ENCODE results near the gene CYTH1. TPM values are rescaled to one million over a fixed set of nuclear protein-coding genes. Genes with fewer than 3 reads are reported as not detected.

CYTH1 gene, protein sequence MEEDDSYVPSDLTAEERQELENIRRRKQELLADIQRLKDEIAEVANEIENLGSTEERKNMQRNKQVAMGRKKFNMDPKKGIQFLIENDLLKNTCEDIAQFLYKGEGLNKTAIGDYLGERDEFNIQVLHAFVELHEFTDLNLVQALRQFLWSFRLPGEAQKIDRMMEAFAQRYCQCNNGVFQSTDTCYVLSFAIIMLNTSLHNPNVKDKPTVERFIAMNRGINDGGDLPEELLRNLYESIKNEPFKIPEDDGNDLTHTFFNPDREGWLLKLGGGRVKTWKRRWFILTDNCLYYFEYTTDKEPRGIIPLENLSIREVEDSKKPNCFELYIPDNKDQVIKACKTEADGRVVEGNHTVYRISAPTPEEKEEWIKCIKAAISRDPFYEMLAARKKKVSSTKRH
- total RNA-seq (100 to 1,000 TPM; 119 to 169 (median 138) TPM), polyA plus RNA-seq (100 to 1,000 TPM in 1 of 3 donors, 10 to 100 TPM in 2; 66.9 to 102 (median 79.4) TPM)
- long read RNA-seq, donor 1, full-length matches to known transcripts: 21 of 26 reads
- long read RNA-seq, donor 1, partial matches to known transcripts: 5 of 26 reads
- long read RNA-seq, donor 1, other reads (novel, unspliced or antisense): 0 of 26 reads
- long read RNA-seq, donor 2, full-length matches to known transcripts: 14 of 14 reads
- long read RNA-seq, donor 2, partial matches to known transcripts: 0 of 14 reads
- long read RNA-seq, donor 2, other reads (novel, unspliced or antisense): 0 of 14 reads

DNA sequence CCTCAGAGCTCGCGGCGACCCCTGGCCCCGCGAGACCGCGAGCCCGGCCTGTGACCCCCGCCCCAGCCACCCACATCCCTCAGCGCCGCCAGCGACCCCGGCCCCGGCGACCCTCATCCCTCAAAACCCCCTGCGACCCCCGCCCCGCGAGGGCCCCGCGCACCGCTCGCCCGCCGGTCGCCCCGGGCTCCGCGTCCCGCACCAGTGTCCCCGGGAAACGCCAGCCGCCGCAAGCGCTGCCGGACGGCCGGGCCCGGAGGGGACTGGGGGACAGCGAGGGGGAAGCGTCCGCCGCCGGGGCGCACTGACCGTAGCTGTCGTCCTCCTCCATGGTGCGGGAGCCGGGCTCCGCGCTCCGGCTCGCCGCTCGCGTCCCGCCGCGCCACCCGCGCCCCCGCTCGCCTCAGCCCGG is at the start of gene CYTH1:
CYTH1 (minus strand) TSS at position 381 of the 412 bp plus-strand sequence; CDS start at position 331, 50 bp downstream.
- H3K4me1 ChIP-seq: peaks cover 47 to 80% (median 63%) of the 10 kb centered on the region in 6 donors
- 0 to 2% (median 1%) methylated on average over 11 to 64 of the region's 64 CpGs for WGBS, 5 donors
- no peak for DNase-seq
- no peaks in the 10 kb centered on the region for H3K27me3 ChIP-seq (replicated peaks in 1 of 7)
- intact Hi-C loops (cut with DNase I; ENCODE audit: low total_unique reads): loop anchor here (5.0 kb wide), 1 partner anchor 35 kb away; no protein-coding TSS in a partner anchor
- H3K27ac ChIP-seq: peak within 1 kb of the TSS; percentile 86 to 99 (median 98)
- no peaks in the 10 kb centered on the region for H3K9me3 ChIP-seq
- H3K4me3 ChIP-seq: peak within 1 kb of the TSS; percentile 67 to 94 (median 83)
- H3K36me3 ChIP-seq: no peaks in the 10 kb centered on the region
- TF ChIP-seq POLR2A (IDR thresholded peaks at IDR 0.05) (peak in 1 of 3 donors; percentile 41), POLR2AphosphoS5 (IDR thresholded peaks at IDR 0.05) (no peak)
- TF ChIP-seq, protein P1, sequence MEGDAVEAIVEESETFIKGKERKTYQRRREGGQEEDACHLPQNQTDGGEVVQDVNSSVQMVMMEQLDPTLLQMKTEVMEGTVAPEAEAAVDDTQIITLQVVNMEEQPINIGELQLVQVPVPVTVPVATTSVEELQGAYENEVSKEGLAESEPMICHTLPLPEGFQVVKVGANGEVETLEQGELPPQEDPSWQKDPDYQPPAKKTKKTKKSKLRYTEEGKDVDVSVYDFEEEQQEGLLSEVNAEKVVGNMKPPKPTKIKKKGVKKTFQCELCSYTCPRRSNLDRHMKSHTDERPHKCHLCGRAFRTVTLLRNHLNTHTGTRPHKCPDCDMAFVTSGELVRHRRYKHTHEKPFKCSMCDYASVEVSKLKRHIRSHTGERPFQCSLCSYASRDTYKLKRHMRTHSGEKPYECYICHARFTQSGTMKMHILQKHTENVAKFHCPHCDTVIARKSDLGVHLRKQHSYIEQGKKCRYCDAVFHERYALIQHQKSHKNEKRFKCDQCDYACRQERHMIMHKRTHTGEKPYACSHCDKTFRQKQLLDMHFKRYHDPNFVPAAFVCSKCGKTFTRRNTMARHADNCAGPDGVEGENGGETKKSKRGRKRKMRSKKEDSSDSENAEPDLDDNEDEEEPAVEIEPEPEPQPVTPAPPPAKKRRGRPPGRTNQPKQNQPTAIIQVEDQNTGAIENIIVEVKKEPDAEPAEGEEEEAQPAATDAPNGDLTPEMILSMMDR (IDR thresholded peaks at IDR 0.05 in 8 of 11, conservative IDR thresholded peaks at IDR 0.05 in 3 of 11): no peak

DNA sequence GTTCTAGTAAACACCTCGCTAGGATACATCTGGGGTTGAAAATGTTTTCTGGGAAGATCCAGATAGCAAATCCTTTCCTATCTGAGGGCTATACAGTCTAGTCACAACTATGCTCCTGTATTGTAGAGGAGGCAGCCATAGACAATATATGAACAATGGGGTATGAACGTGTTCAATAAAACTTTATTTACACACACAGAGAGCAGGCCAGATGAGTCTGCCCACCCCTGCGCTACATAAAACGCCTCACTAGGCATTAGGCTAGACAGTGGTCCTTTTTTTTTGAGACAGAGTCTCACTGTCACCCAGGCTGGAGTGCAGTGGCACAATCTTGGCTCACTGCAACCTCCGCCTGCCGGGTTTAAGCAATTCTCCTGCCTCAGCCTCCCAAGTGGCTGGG is 47.4 kb upstream of the CYTH1 start:
- Histone ChIP-seq H3K27me3 (replicated peaks in 1 of 7) (no peaks in the 10 kb centered on the region), H3K4me1 (peaks cover 0 to 30% (median 11%) of the 10 kb centered on the region in 6 donors), H3K4me3 (no peak overlapping the region), H3K9me3 (no peaks in the 10 kb centered on the region), H3K36me3 (peaks cover 10 to 100% (median 96%) of the 10 kb centered on the region in 6 donors), H3K27ac (no peak overlapping the region)
- TF ChIP-seq POLR2AphosphoS5 (IDR thresholded peaks at IDR 0.05) (no peak), POLR2A (IDR thresholded peaks at IDR 0.05) (no peak)
- TF ChIP-seq, protein P1 (IDR thresholded peaks at IDR 0.05 in 8 of 11, conservative IDR thresholded peaks at IDR 0.05 in 3 of 11): no peak
- 93 to 99% (median 96%) methylated on average over 6 of the region's 6 CpGs for WGBS, 5 donors
- DNase-seq: no peak
- intact Hi-C loops (cut with DNase I; ENCODE audit: low total_unique reads): no loop called here

DNA sequence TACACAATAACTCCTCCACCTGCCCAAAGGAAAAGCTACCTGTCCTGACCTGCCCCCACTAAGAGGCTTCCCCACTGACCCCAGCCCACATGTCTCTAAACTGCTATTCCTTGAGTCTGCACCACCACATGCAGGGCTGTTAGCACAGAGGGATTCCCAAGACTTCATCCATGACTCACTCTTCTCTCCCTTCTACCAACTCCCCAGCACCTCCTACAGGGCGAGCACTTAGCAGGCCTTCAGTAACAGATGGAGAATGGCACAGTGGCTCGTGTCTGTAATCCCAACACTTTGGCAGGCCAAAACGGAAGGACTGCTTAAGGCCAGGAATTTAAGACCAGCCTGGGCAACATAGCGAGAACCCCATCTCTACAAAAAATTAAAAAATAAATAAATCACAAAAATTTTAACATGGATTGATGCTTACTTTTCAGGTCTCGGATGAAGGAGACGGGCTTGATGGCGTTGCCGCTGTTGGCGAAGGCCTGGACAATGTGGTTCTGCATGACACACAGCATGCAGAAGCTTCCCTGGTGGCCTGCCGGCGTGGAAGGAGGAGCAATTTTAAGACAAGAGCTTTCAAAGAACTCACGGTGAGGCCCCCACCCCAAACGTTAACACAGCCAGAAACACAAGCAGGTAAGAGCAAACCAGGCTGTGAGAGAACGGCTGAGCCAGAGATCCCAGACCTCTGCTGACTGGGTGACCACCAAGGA is 46.6 kb upstream of the CYTH1 start:
- no peak overlapping the region for H3K27ac ChIP-seq
- H3K27me3 ChIP-seq (replicated peaks in 1 of 7): no peaks in the 10 kb centered on the region
- intact Hi-C loops (cut with DNase I; ENCODE audit: low total_unique reads): no loop called here
- H3K36me3 ChIP-seq: peaks cover 6 to 100% (median 96%) of the 10 kb centered on the region in 6 donors
- no peak for DNase-seq
- TF ChIP-seq POLR2A (IDR thresholded peaks at IDR 0.05): no peak
- TF ChIP-seq, protein P1 (IDR thresholded peaks at IDR 0.05 in 8 of 11, conservative IDR thresholded peaks at IDR 0.05 in 3 of 11): no peak
- no peak for TF ChIP-seq POLR2AphosphoS5 (IDR thresholded peaks at IDR 0.05)
- H3K9me3 ChIP-seq: no peaks in the 10 kb centered on the region
- peaks cover 0 to 30% (median 12%) of the 10 kb centered on the region in 6 donors for H3K4me1 ChIP-seq
- H3K4me3 ChIP-seq: no peak overlapping the region
- WGBS, 5 donors: 90 to 96% (median 95%) methylated on average over 14 of the region's 14 CpGs

Measured in spleen (tissue), 13 donors.